HG02610 (cell line): ENCODE data around the gene SPIN1.

Experiments used
- ATAC-seq: cut with Tn5 transposase; IDR thresholded peaks from one replicate; pipeline ENCODE4 v1.9.1; 2021; ENCODE audit warnings: mild to moderate bottlenecking, moderate library complexity; ENCODE audit not compliant: unreplicated experiment

SPIN1 gene

GRCh38 chr9:88488166-88488565, 99.9 kb downstream of the SPIN1 start:
- no peak for ATAC-seq

- no peak for ATAC-seq
Measured at GRCh38 chr9:88494983-88495721, 106.9 kb downstream of the SPIN1 start.

GRCh38 chr9:88497224-88497623, 109.0 kb downstream of the SPIN1 start:
- ATAC-seq, result no peak

- ATAC-seq, result no peak
Measured at GRCh38 chr9:88498880-88499279, 110.6 kb downstream of the SPIN1 start.

- ATAC-seq, result no peak
Measured at GRCh38 chr9:88501086-88501485, 112.8 kb downstream of the SPIN1 start.

- no peak for ATAC-seq
Measured at GRCh38 chr9:88502552-88503034, 114.3 kb downstream of the SPIN1 start.

- no peak for ATAC-seq
Measured at GRCh38 chr9:88503081-88503844, 115.0 kb downstream of the SPIN1 start.

- ATAC-seq, result no peak
Measured at GRCh38 chr9:88503845-88504764, 115.9 kb downstream of the SPIN1 start.

GRCh38 chr9:88508326-88508725, 120.1 kb downstream of the SPIN1 start:
- ATAC-seq, result peak; percentile 49

GRCh38 chr9:88511906-88512305, 123.7 kb downstream of the SPIN1 start:
- no peak for ATAC-seq

- ATAC-seq, result no peak
Measured at GRCh38 chr9:88514247-88514646, 126.0 kb downstream of the SPIN1 start.

GRCh38 chr9:88521308-88521707, 133.1 kb downstream of the SPIN1 start:
- ATAC-seq, result no peak

- ATAC-seq, result no peak
Measured at GRCh38 chr9:88522360-88522759, 134.1 kb downstream of the SPIN1 start.

GRCh38 chr9:88523056-88523455, 134.8 kb downstream of the SPIN1 start:
- no peak for ATAC-seq

- no peak for ATAC-seq
Measured at GRCh38 chr9:88524911-88525310, 136.7 kb downstream of the SPIN1 start.

GRCh38 chr9:88527618-88528017, 139.4 kb downstream of the SPIN1 start:
- ATAC-seq, result no peak
